H9 (cell line): Measurements from ENCODE around the gene KIF18B. TPM values are rescaled to one million over a fixed set of nuclear protein-coding genes. Genes with fewer than 3 reads are reported as not detected.

ENCODE experiments used
- DNase-seq: peaks from one replicate; pipeline ENCODE4 v3.0.0-alpha.2; 2017
- H2AFZ ChIP-seq: one replicate; pipeline ENCODE4 v1.6.1; 2013; ENCODE audit warnings: mild to moderate bottlenecking, low read length, control low read depth, moderate library complexity
- H2AK5ac ChIP-seq: 2 replicates; pipeline ENCODE4 v1.6.1; 2013; ENCODE audit warnings: low read length, control low read depth, mixed read lengths; ENCODE audit not compliant: insufficient read length
- H2BK120ac ChIP-seq: one replicate; pipeline ENCODE4 v1.6.1; 2013; ENCODE audit warnings: low read depth, mild to moderate bottlenecking, low read length, control low read depth, inconsistent platforms; ENCODE audit not compliant: poor library complexity, severe bottlenecking
- H2BK12ac ChIP-seq: 2 replicates; pipeline ENCODE4 v1.6.1; 2013; ENCODE audit warnings: low read length, control low read depth, mixed read lengths, low read depth; ENCODE audit not compliant: insufficient read length
- H2BK15ac ChIP-seq: 2 replicates; pipeline ENCODE4 v1.6.1; 2013; ENCODE audit warnings: low read depth, low read length, control low read depth
- H2BK20ac ChIP-seq: one replicate; pipeline ENCODE4 v1.6.1; 2013; ENCODE audit warnings: low read depth, mild to moderate bottlenecking, low read length, control low read depth, inconsistent platforms; ENCODE audit not compliant: poor library complexity, severe bottlenecking
- H2BK5ac ChIP-seq: 2 replicates; pipeline ENCODE4 v1.6.1; 2013; ENCODE audit warnings: low read length, control low read depth, mixed read lengths; ENCODE audit not compliant: insufficient read length
- H3K14ac ChIP-seq: 2 replicates; pipeline ENCODE4 v1.6.1; 2013; ENCODE audit warnings: low read length, control low read depth; ENCODE audit not compliant: insufficient read depth
- H3K18ac ChIP-seq: 2 replicates; pipeline ENCODE4 v1.6.1; 2013; ENCODE audit warnings: low read depth, mild to moderate bottlenecking, mixed read lengths, low read length, control low read depth; ENCODE audit not compliant: insufficient read length
- H3K23ac ChIP-seq: 2 replicates; pipeline ENCODE4 v1.6.1; 2013; ENCODE audit warnings: low read length, control low read depth, mixed read lengths, low read depth; ENCODE audit not compliant: insufficient read length
- H3K23me2 ChIP-seq: 2 replicates; pipeline ENCODE4 v1.6.1; 2013; ENCODE audit warnings: low read depth, mild to moderate bottlenecking, mixed read lengths, low read length, control low read depth; ENCODE audit not compliant: insufficient read length, poor library complexity, severe bottlenecking
- H3K27ac ChIP-seq: 2 replicates; pipeline ENCODE4 v1.5.1; 2013; ENCODE audit warnings: low read length, control low read depth, mixed read lengths, low read depth; ENCODE audit not compliant: insufficient read length
- H3K27me3 ChIP-seq: 2 replicates; pipeline ENCODE4 v1.6.1; 2013; ENCODE audit warnings: low read length, control low read depth, inconsistent platforms; ENCODE audit not compliant: insufficient read depth
- H3K4ac ChIP-seq: 2 replicates; pipeline ENCODE4 v1.6.1; 2013; ENCODE audit warnings: low read depth, mild to moderate bottlenecking, control low read depth, inconsistent platforms, low read length, moderate library complexity
- H3K4me1 ChIP-seq: 2 replicates; pipeline ENCODE4 v1.6.1; 2013; ENCODE audit warnings: low read length, control low read depth, inconsistent platforms; ENCODE audit not compliant: insufficient read depth
- H3K4me2 ChIP-seq: 2 replicates; pipeline ENCODE4 v1.6.1; 2013; ENCODE audit warnings: low read length, control low read depth, mixed read lengths; ENCODE audit not compliant: insufficient read length, insufficient read depth
- H3K56ac ChIP-seq: 2 replicates; pipeline ENCODE4 v1.6.1; 2013; ENCODE audit warnings: low read depth, mild to moderate bottlenecking, mixed read lengths, low read length, control low read depth; ENCODE audit not compliant: insufficient read length
- H3K79me1 ChIP-seq: 2 replicates; pipeline ENCODE4 v1.6.1; 2013; ENCODE audit warnings: low read depth, mild to moderate bottlenecking, moderate library complexity, low read length, control low read depth, inconsistent platforms; ENCODE audit not compliant: insufficient read depth, poor library complexity, severe bottlenecking
- H3K79me2 ChIP-seq: 2 replicates; pipeline ENCODE4 v1.6.1; 2013; ENCODE audit warnings: low read length, control low read depth, inconsistent platforms; ENCODE audit not compliant: insufficient read depth
- H3K9ac ChIP-seq: 2 replicates; pipeline ENCODE4 v1.6.1; 2013; ENCODE audit warnings: low read length, control low read depth, mixed read lengths; ENCODE audit not compliant: insufficient read length; ENCODE audit errors: extremely low read depth
- H3K9me3 ChIP-seq: one replicate; pipeline ENCODE4 v1.6.1; 2013; ENCODE audit warnings: low read depth, low read length, inconsistent platforms; ENCODE audit not compliant: control insufficient read depth
- H3T11ph ChIP-seq: one replicate; pipeline ENCODE4 v1.6.1; 2013; ENCODE audit warnings: mild to moderate bottlenecking, low read length, control low read depth, inconsistent platforms
- H4K20me1 ChIP-seq: one replicate; pipeline ENCODE4 v1.6.1; 2013; ENCODE audit not compliant: control insufficient read depth, insufficient read length, insufficient read depth
- H4K5ac ChIP-seq: 2 replicates; pipeline ENCODE4 v1.6.1; 2013; ENCODE audit warnings: low read depth, mild to moderate bottlenecking, mixed read lengths, low read length, control low read depth; ENCODE audit not compliant: insufficient read length
- H4K8ac ChIP-seq: replicated peaks from 2 replicates; pipeline ENCODE4 v1.6.1; 2013; ENCODE audit warnings: low read length, control low read depth, mixed read lengths, low read depth; ENCODE audit not compliant: insufficient read length
- H4K91ac ChIP-seq: 2 replicates; pipeline ENCODE4 v1.6.1; 2013; ENCODE audit warnings: low read depth, mild to moderate bottlenecking, moderate library complexity, mixed read lengths, low read length, control low read depth; ENCODE audit not compliant: insufficient read length
- H3K27ac Mint-ChIP-seq, 3 experiments: 2 replicates in 2 of 3; 3 replicates in 1 of 3; pipeline ENCODE4 v1.8.0; 2020 to 2021; ENCODE audit warnings: mixed read lengths in 3 of 3, mild to moderate bottlenecking in 1 of 3, moderate library complexity in 1 of 3
- H3K27me3 Mint-ChIP-seq: 2 replicates; pipeline ENCODE4 v1.8.0; 2021; ENCODE audit warnings: low read depth, mild to moderate bottlenecking, moderate library complexity, mixed read lengths
- H3K36me3 Mint-ChIP-seq, 3 experiments: 2 replicates in 2 of 3; 3 replicates in 1 of 3; pipeline ENCODE4 v1.8.0; 2020 to 2021; ENCODE audit warnings: low read depth in 3 of 3, mixed read lengths in 3 of 3; ENCODE audit not compliant: insufficient read depth in 1 of 3
- H3K4me1 Mint-ChIP-seq, 2 experiments: 2 replicates each; pipeline ENCODE4 v1.8.0; 2020; ENCODE audit warnings: mixed read lengths in 2 of 2
- H3K4me3 Mint-ChIP-seq, 2 experiments: 2 replicates in 1 of 2; 3 replicates in 1 of 2; pipeline ENCODE4 v1.8.0; 2020 to 2021; ENCODE audit warnings: mild to moderate bottlenecking in 2 of 2, mixed read lengths in 2 of 2, moderate library complexity in 1 of 2
- H3K9me3 Mint-ChIP-seq, 2 experiments: 2 replicates in 1 of 2; 3 replicates in 1 of 2; pipeline ENCODE4 v1.8.0; 2020; ENCODE audit warnings: mild to moderate bottlenecking in 2 of 2, mixed read lengths in 2 of 2, moderate library complexity in 1 of 2
- WGBS: extraction: QIAGEN DNeasy Blood & Tissue Kit; methylation state at CpG from one replicate; pipeline ENCODE4 v1.1.7; 2013; ENCODE audit warnings: missing lambda C conversion rate, low lambda C conversion rate, mixed read lengths; ENCODE audit not compliant: insufficient read length; ENCODE audit errors: extremely low coverage; 5-methylcytosine and 5-hydroxymethylcytosine counted together
- total RNA-seq: library from RNA; stranded (reverse); gene quantifications from 2 replicates; pipeline ENCODE4 v1.2.1, GENCODE V29; 2021
- TF ChIP-seq, protein P1 (sequence below): fragments of 200-600 bp; sonication (generic); conservative IDR thresholded peaks from 3 replicates; pipeline ENCODE4 v1.8.0; 2021; ENCODE audit warnings: antibody characterized with exemption, mild to moderate bottlenecking

The KIF18B gene
- total RNA-seq, 1 experiment from 2014 or later, result 51.8 TPM

DNA sequence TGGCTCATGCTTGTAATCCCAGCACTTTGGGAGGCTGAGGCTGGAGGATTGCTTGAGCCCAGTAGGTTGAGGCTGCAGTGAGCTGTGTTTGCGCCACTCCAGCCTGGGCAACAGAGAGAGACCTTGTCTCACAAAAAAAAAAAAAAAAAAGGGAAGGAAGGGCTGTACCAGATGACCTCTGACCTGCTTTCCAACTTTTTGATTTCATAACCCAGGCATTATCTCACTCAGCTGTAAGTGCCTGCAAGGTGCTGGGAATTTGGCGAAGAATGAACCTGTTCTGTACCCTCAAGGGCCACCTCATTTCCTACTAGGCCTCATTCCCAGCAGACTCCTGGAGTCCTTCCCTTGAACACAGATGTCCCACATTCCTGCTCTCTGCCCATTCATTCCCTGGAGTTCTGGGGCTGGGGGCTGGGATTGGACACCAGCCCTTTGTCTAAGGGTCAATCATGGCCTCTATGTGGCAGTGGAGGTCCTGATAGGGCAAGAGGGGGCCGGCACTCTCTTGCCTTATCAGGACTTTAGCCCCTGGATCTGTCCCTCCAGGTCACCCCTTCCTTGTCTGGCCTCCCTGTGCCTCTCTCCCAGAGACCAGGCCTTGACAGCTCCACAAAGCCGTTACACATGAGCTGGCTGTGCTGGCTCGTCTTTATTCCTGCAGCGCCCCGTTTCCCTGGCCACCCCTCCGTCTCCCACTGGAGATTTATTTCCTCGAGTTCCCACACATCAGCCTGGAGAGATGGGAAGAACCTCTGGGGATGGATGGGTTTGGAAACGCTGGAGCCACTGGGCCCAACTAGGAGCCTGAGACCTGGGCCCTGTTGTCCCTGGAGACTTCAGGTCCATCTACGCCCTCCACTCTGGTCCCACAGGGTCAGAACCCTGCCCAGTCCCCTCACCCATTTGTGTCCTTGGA is 31.5 kb downstream of the KIF18B start:
- H3K27ac ChIP-seq, result no peak overlapping the region

More for the DNA sequence above, 31.5 kb downstream of the KIF18B start:
- H3K27me3 Mint-ChIP-seq, result peaks cover 49% of the 10 kb centered on the region
- Histone ChIP-seq H3K79me2 (no peaks in the 10 kb centered on the region), H2BK120ac (no peak overlapping the region), H3K56ac (no peak overlapping the region), H4K91ac (no peak overlapping the region), H3K4me1 (peaks cover 4% of the 10 kb centered on the region; the same call in 1 of the 2 replicates), H3T11ph (no peak overlapping the region), H3K27me3 (peaks cover 4% of the 10 kb centered on the region; the same call in 1 of the 2 replicates), H3K23me2 (peaks cover 6% of the 10 kb centered on the region), H2BK15ac (no peak overlapping the region), H3K9ac (no peak overlapping the region), H3K79me1 (no peaks in the 10 kb centered on the region), H3K14ac (no peak overlapping the region; the same call in 1 of the 2 replicates), H3K18ac (no peak overlapping the region), H3K9me3 (no peaks in the 10 kb centered on the region), H4K8ac (no peak overlapping the region), H2AFZ (no peak overlapping the region), H2AK5ac (no peak overlapping the region), H3K4ac (no peak overlapping the region), H2BK5ac (no peak overlapping the region), H4K5ac (no peak overlapping the region), H2BK20ac (no peak overlapping the region), H3K4me2 (no peak overlapping the region), H2BK12ac (no peak overlapping the region), H3K23ac (no peak overlapping the region), H4K20me1 (no peaks in the 10 kb centered on the region)
- H3K4me3 Mint-ChIP-seq, result no peak overlapping the region
- no CpG with 5 or more reads among the region's 11 CpGs for WGBS
- no peaks in the 10 kb centered on the region for H3K9me3 Mint-ChIP-seq
- no peaks in the 10 kb centered on the region for H3K36me3 Mint-ChIP-seq
- no peak for DNase-seq
- H3K4me1 Mint-ChIP-seq, result peaks cover 14 to 15% of the 10 kb centered on the region in 2 experiments
- H3K27ac Mint-ChIP-seq, result no peak overlapping the region
- TF ChIP-seq, protein P1, sequence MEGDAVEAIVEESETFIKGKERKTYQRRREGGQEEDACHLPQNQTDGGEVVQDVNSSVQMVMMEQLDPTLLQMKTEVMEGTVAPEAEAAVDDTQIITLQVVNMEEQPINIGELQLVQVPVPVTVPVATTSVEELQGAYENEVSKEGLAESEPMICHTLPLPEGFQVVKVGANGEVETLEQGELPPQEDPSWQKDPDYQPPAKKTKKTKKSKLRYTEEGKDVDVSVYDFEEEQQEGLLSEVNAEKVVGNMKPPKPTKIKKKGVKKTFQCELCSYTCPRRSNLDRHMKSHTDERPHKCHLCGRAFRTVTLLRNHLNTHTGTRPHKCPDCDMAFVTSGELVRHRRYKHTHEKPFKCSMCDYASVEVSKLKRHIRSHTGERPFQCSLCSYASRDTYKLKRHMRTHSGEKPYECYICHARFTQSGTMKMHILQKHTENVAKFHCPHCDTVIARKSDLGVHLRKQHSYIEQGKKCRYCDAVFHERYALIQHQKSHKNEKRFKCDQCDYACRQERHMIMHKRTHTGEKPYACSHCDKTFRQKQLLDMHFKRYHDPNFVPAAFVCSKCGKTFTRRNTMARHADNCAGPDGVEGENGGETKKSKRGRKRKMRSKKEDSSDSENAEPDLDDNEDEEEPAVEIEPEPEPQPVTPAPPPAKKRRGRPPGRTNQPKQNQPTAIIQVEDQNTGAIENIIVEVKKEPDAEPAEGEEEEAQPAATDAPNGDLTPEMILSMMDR, result no peak
